SH-SY5Y (cell line): ENCODE measurements around the gene HLF.

Experiments
- GATA2 ChIP-seq: IDR thresholded peaks from 2 replicates; pipeline ENCODE4 v1.6.1; 2011; ENCODE audit warnings: mild to moderate bottlenecking, low read depth, low read length
- GATA3 ChIP-seq: IDR thresholded peaks from 2 replicates; pipeline ENCODE4 v1.6.1; 2011; ENCODE audit warnings: low read depth, mild to moderate bottlenecking, low read length, moderate library complexity

GRCh38 chr17:55348749-55349354, 84.1 kb downstream of the HLF start:
- no peak for TF ChIP-seq GATA2
- no peak for TF ChIP-seq GATA3
